GM12865 (cell line): ENCODE results near the gene NAALADL1.

Experiments
- DNase-seq: peaks from one replicate; pipeline ENCODE4 v3.0.0; 2010; ENCODE audit warnings: low read depth
- H3K4me3 ChIP-seq: 2 replicates; pipeline ENCODE4 v1.5.1; 2011; ENCODE audit warnings: mild to moderate bottlenecking, low read depth, low read length, control low read depth
- TF ChIP-seq, protein P1 (sequence below): IDR thresholded peaks from 2 replicates; pipeline ENCODE4 v1.5.1; 2011; ENCODE audit warnings: low read length, control low read depth, low read depth, inconsistent platforms; ENCODE audit not compliant: insufficient read depth; ENCODE audit errors: missing control alignments

Gene NAALADL1

DNA sequence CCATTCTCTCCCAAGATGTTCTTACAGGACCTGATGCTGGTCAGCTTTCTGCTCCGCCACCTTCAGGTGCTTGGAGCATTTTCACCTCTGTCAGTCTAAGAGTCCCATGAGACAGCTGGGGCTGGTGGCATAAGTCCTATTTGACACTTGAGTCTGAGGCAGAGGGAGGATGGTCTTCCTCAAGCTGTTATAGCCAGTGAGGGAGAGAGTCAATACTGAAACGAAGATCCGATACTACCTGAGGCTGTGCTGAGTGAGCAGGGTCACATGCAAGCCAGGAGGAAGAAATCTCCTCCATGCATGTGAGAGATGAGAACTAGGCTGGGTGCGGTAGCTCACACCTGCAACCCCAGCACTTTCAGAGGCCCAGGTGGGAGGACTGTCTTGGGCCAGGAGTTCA is 31.3 kb upstream of the NAALADL1 start:
- H3K4me3 ChIP-seq, result no peak overlapping the region
- no peak for DNase-seq
- TF ChIP-seq, protein P1, sequence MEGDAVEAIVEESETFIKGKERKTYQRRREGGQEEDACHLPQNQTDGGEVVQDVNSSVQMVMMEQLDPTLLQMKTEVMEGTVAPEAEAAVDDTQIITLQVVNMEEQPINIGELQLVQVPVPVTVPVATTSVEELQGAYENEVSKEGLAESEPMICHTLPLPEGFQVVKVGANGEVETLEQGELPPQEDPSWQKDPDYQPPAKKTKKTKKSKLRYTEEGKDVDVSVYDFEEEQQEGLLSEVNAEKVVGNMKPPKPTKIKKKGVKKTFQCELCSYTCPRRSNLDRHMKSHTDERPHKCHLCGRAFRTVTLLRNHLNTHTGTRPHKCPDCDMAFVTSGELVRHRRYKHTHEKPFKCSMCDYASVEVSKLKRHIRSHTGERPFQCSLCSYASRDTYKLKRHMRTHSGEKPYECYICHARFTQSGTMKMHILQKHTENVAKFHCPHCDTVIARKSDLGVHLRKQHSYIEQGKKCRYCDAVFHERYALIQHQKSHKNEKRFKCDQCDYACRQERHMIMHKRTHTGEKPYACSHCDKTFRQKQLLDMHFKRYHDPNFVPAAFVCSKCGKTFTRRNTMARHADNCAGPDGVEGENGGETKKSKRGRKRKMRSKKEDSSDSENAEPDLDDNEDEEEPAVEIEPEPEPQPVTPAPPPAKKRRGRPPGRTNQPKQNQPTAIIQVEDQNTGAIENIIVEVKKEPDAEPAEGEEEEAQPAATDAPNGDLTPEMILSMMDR, result no peak

DNA sequence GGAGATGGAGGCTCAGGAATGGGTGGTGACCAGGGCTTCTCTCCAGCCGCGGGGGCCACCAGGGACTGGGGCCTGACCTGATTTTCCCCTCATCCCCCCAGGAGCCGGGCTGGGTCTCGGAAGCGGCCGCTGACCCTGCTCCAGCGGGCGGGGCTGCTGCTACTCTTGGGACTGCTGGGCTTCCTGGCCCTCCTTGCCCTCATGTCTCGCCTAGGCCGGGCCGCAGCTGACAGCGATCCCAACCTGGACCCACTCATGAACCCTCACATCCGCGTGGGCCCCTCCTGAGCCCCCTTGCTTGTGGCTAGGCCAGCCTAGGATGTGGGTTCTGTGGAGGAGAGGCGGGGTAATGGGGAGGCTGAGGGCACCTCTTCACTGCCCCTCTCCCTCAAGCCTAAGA is 29.5 kb upstream of the NAALADL1 start:
- DNase-seq, result no peak
- TF ChIP-seq, protein P1, result no peak
- no peak overlapping the region for H3K4me3 ChIP-seq

DNA sequence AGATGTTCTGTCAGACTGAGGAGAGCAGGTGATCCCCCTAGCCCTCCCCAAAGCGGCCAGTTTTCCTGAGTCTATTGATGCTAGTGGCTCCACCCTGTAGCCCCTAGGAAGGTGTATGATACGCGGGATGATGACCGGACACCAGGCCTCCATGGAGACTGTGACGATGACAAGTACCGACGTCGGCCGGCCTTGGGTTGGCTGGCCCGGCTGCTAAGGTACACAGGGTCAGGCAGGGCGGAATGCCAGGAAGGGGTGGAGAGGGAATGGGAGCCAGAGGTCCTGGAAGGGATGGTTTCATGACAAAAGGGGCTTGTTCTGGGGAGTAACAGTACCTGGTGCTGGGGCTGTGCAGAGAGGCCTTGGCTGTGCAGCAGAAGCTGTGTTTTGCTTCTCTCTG is 28.9 kb upstream of the NAALADL1 start:
- H3K4me3 ChIP-seq, result no peak overlapping the region
- TF ChIP-seq, protein P1, result no peak
- no peak for DNase-seq

DNA sequence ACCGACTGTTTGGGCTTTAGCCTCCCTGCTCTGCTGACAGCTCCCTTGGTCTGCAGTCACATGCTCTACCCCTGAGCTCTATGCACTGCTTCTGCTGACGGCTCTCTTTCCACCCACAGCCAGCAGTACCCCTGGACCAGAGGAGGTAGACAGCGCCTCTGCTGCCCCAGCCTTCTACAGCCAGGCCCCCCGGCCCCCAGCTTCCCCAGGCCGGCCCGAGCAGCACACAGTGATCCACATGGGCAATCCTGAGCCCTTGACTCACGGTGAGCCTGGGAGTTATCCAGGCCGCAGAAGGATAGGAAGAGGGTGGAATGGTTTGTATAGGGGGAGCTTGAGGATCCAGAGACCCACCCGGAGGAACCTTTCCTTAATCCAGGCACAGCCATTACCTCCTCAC is 28.5 kb upstream of the NAALADL1 start:
- TF ChIP-seq, protein P1, result no peak
- DNase-seq, result no peak

DNA sequence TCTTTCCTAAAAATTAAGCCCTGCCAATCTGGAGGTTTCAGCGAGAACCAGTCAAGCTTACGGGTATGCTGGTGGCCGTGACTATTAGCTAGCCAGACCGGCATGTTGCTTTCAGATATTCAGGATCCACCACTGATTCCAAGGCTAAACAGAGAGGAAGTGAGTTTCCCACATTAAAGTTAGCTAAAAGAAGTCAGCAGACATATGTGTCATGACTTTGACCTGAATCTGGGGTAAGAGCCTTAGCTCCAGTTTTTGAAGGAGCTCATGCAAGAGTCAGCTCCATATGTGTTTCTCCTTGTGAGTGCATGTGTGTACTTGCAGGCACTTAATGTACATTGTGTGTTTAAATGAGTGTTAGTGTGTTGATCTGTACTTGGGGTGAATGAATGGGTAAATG is 27.1 kb upstream of the NAALADL1 start:
- TF ChIP-seq, protein P1, result no peak
- DNase-seq, result no peak
- no peak overlapping the region for H3K4me3 ChIP-seq

More for the DNA sequence above, 28.5 kb upstream of the NAALADL1 start:
- H3K4me3 ChIP-seq, result no peak overlapping the region

DNA sequence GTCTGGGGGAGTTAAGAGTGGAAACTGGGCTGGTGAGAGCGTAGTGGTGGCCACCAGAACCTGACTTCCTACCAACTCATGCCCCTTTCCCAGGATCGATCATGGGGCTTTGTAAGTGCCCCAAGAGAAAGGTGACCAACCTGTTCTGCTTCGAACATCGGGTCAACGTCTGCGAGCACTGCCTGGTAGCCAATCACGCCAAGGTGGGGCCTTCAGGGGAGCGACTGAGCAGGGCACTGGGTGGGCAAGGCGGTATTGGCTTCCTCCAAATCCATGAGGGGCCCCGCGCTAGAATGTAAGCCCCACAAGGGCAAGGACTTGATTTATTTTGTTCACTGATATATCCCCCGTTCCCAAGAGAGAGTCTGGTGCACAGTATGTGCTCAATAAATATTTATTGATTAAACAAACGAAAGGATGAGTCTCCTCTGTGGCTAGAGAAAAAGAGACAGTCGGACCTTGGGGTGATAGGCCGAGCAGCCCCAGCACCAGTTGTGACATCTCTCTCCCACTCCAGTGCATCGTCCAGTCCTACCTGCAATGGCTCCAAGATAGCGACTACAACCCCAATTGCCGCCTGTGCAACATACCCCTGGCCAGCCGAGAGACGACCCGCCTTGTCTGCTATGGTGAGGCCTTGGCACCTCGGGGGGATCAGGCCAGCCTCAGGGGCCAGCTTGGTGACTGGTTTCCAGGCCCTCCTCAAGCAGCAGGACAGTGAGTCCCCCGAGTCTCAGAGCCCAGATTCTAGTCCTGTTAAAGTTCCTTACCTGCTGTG is 26.4 kb upstream of the NAALADL1 start:
- no peak for DNase-seq
- H3K4me3 ChIP-seq, result peak overlapping the region; percentile 83
- TF ChIP-seq, protein P1, result no peak
